ENCODE measurements around the gene GALM. TPM values are rescaled to one million over a fixed set of nuclear protein-coding genes. Genes with fewer than 3 reads are reported as not detected.
A peak's percentile ranks its signal among the peaks of the same experiment; 100 is the strongest.

Gene GALM
- total RNA-seq, 1 donor from 2014 or later = 2.9 TPM

GRCh38 chr2:38750011-38750890 is 84.3 kb downstream of the GALM start:
- peak; percentile 86 for DNase-seq (ENCODE audit: extremely low spot score, unreplicated experiment)
- H3K4me1 Mint-ChIP-seq (ENCODE audit: unreplicated experiment) = peaks cover 33% of the 10 kb centered on the region

GRCh38 chr2:38750891-38751595 is 85.1 kb downstream of the GALM start, which contains the start of gene SRSF7:
SRSF7 (minus strand) TSS chr2:38751361; CDS start chr2:38751256, 105 bp downstream.
- peak; percentile 99 for DNase-seq (ENCODE audit: extremely low spot score, unreplicated experiment)
- Mint-ChIP-seq H3K27ac (ENCODE audit: unreplicated experiment) (peak within 1 kb of the TSS; percentile 99), H3K4me1 (ENCODE audit: unreplicated experiment) (peaks cover 33% of the 10 kb centered on the region), H3K4me3 (ENCODE audit: unreplicated experiment) (peak within 1 kb of the TSS; percentile 99), H3K9me3 (ENCODE audit: unreplicated experiment) (no peaks in the 10 kb centered on the region), H3K27me3 (ENCODE audit: unreplicated experiment) (no peaks in the 10 kb centered on the region), H3K36me3 (ENCODE audit: unreplicated experiment) (peaks cover 34% of the 10 kb centered on the region)
- no peak for TF ChIP-seq CTCF (IDR thresholded peaks at IDR 0.05)

More at GRCh38 chr2:38750011-38750890, 84.3 kb downstream of the GALM start:
- peaks cover 40% of the 10 kb centered on the region for H3K36me3 Mint-ChIP-seq (ENCODE audit: unreplicated experiment)
- no peaks in the 10 kb centered on the region for H3K27me3 Mint-ChIP-seq (ENCODE audit: unreplicated experiment)
- no peak for TF ChIP-seq CTCF (IDR thresholded peaks at IDR 0.05)
- H3K4me3 Mint-ChIP-seq (ENCODE audit: unreplicated experiment) = peak overlapping the region; percentile 99
- H3K9me3 Mint-ChIP-seq (ENCODE audit: unreplicated experiment) = no peaks in the 10 kb centered on the region
- H3K27ac Mint-ChIP-seq (ENCODE audit: unreplicated experiment) = peak overlapping the region; percentile 99

GRCh38 chr2:38751596-38752410 is 85.9 kb downstream of the GALM start:
- TF ChIP-seq CTCF (IDR thresholded peaks at IDR 0.05) = no peak
- Mint-ChIP-seq H3K36me3 (ENCODE audit: unreplicated experiment) (peaks cover 26% of the 10 kb centered on the region), H3K9me3 (ENCODE audit: unreplicated experiment) (no peaks in the 10 kb centered on the region), H3K4me3 (ENCODE audit: unreplicated experiment) (peak overlapping the region; percentile 99), H3K27ac (ENCODE audit: unreplicated experiment) (peak overlapping the region; percentile 99), H3K4me1 (ENCODE audit: unreplicated experiment) (peaks cover 31% of the 10 kb centered on the region), H3K27me3 (ENCODE audit: unreplicated experiment) (no peaks in the 10 kb centered on the region)
- no peak for DNase-seq (ENCODE audit: extremely low spot score, unreplicated experiment)

- DNase-seq (ENCODE audit: extremely low spot score, unreplicated experiment) = no peak
- Mint-ChIP-seq H3K27me3 (ENCODE audit: unreplicated experiment) (no peaks in the 10 kb centered on the region), H3K9me3 (ENCODE audit: unreplicated experiment) (no peaks in the 10 kb centered on the region), H3K4me3 (ENCODE audit: unreplicated experiment) (no peak overlapping the region), H3K4me1 (ENCODE audit: unreplicated experiment) (peaks cover 16% of the 10 kb centered on the region), H3K36me3 (ENCODE audit: unreplicated experiment) (peaks cover 6% of the 10 kb centered on the region), H3K27ac (ENCODE audit: unreplicated experiment) (no peak overlapping the region)
- no peak for TF ChIP-seq CTCF (IDR thresholded peaks at IDR 0.05)
These were observed 88.1 kb downstream of the GALM start for GRCh38 chr2:38754049-38754448.

Data from osteocyte (in vitro differentiated cells).